ENCODE data around the gene ARL5C. TPM values are rescaled to one million over a fixed set of nuclear protein-coding genes. Genes with fewer than 3 reads are reported as not detected.

The ARL5C gene
- total and polyA plus RNA-seq, 2 experiments from 2014 or later: not detected

- TF ChIP-seq EZH2phosphoT487 (IDR thresholded peaks at IDR 0.05; ENCODE audit: low read depth, severe bottlenecking, unreplicated experiment) (no peak), EZH2 (IDR thresholded peaks at IDR 0.05; ENCODE audit: borderline replicate concordance) (no peak), CTCF (IDR thresholded peaks at IDR 0.05; ENCODE audit: poor library complexity) (no peak)
- Histone ChIP-seq H3K4me1 (ENCODE audit: insufficient read depth) (no peaks in the 10 kb centered on the region), H2AFZ (no peak overlapping the region), H3K27ac (no peak overlapping the region), H4K20me1 (ENCODE audit: insufficient read depth, poor library complexity, severe bottlenecking) (no peaks in the 10 kb centered on the region), H3K4me3 (no peak overlapping the region), H3K36me3 (replicated peaks; ENCODE audit: insufficient read depth, low read depth) (no peaks in the 10 kb centered on the region), H3K9me2 (replicated peaks; ENCODE audit: insufficient read depth) (no peaks in the 10 kb centered on the region), H3K4me2 (no peak overlapping the region), H3K9me3 (ENCODE audit: low read depth) (no peaks in the 10 kb centered on the region), H3K79me2 (no peaks in the 10 kb centered on the region), H3K27me3 (peaks cover 13% of the 10 kb centered on the region)
- no peak for DNase-seq (ENCODE audit: low spot score)
- WGBS (ENCODE audit: low lambda C conversion rate, missing lambda C conversion rate): 41% methylated on average over 2 of the region's 2 CpGs
Observed at GRCh38 chr17:39167476-39167875, 1.5 kb upstream of the ARL5C start.

- no peaks in the 10 kb centered on the region for H3K9me3 ChIP-seq (ENCODE audit: low read depth)
- H3K79me2 ChIP-seq: no peaks in the 10 kb centered on the region
- H3K36me3 ChIP-seq (replicated peaks; ENCODE audit: insufficient read depth, low read depth): no peaks in the 10 kb centered on the region
- H3K4me1 ChIP-seq (ENCODE audit: insufficient read depth): no peaks in the 10 kb centered on the region
- DNase-seq (ENCODE audit: low spot score): no peak
- TF ChIP-seq EZH2 (IDR thresholded peaks at IDR 0.05; ENCODE audit: borderline replicate concordance): no peak
- TF ChIP-seq CTCF (IDR thresholded peaks at IDR 0.05; ENCODE audit: poor library complexity): no peak
- no peak for TF ChIP-seq EZH2phosphoT487 (IDR thresholded peaks at IDR 0.05; ENCODE audit: low read depth, severe bottlenecking, unreplicated experiment)
- H3K4me2 ChIP-seq: no peak overlapping the region
- no peak overlapping the region for H2AFZ ChIP-seq
- no peaks in the 10 kb centered on the region for H4K20me1 ChIP-seq (ENCODE audit: insufficient read depth, poor library complexity, severe bottlenecking)
- H3K27me3 ChIP-seq: peaks cover 13% of the 10 kb centered on the region
- H3K9me2 ChIP-seq (replicated peaks; ENCODE audit: insufficient read depth): no peaks in the 10 kb centered on the region
- 52% methylated on average over 7 of the region's 7 CpGs for WGBS (ENCODE audit: low lambda C conversion rate, missing lambda C conversion rate)
- no peak overlapping the region for H3K4me3 ChIP-seq
- no peak overlapping the region for H3K27ac ChIP-seq
Observed at GRCh38 chr17:39166437-39167335, 725 bp upstream of the ARL5C start.

GRCh38 chr17:39165178-39165840, 652 bp downstream of the ARL5C start:
- Histone ChIP-seq H3K4me1 (ENCODE audit: insufficient read depth) (no peaks in the 10 kb centered on the region), H4K20me1 (ENCODE audit: insufficient read depth, poor library complexity, severe bottlenecking) (no peaks in the 10 kb centered on the region), H3K27me3 (peaks cover 13% of the 10 kb centered on the region), H3K36me3 (replicated peaks; ENCODE audit: insufficient read depth, low read depth) (no peaks in the 10 kb centered on the region), H3K27ac (no peak overlapping the region), H3K9me2 (replicated peaks; ENCODE audit: insufficient read depth) (no peaks in the 10 kb centered on the region), H3K4me3 (no peak overlapping the region), H2AFZ (peak overlapping the region; percentile 41), H3K79me2 (no peaks in the 10 kb centered on the region), H3K9me3 (ENCODE audit: low read depth) (no peaks in the 10 kb centered on the region), H3K4me2 (peak overlapping the region; percentile 93)
- no peak for DNase-seq (ENCODE audit: low spot score)
- 20% methylated on average over 44 of the region's 51 CpGs for WGBS (ENCODE audit: low lambda C conversion rate, missing lambda C conversion rate)
- no peak for TF ChIP-seq EZH2phosphoT487 (IDR thresholded peaks at IDR 0.05; ENCODE audit: low read depth, severe bottlenecking, unreplicated experiment)
- no peak for TF ChIP-seq CTCF (IDR thresholded peaks at IDR 0.05; ENCODE audit: poor library complexity)
- TF ChIP-seq EZH2 (IDR thresholded peaks at IDR 0.05; ENCODE audit: borderline replicate concordance): peak; percentile 34
